Mesenchymal stem cell (in vitro differentiated cells and primary cell): ENCODE data around the gene SLC12A4.

ENCODE experiments used
- DNase-seq: peaks from one replicate; pipeline ENCODE4 v3.0.0-alpha.2; 2013
- H2AFZ ChIP-seq: one replicate; pipeline ENCODE4 v1.6.1; 2013; ENCODE audit warnings: low read depth, mild to moderate bottlenecking, control low read depth, inconsistent platforms, low read length, moderate library complexity
- H2AK5ac ChIP-seq: 2 replicates; pipeline ENCODE4 v1.6.1; 2013; ENCODE audit warnings: low read length, moderate library complexity, mild to moderate bottlenecking, inconsistent platforms; ENCODE audit not compliant: severe bottlenecking
- H2BK120ac ChIP-seq: one replicate; pipeline ENCODE4 v1.6.1; 2013; ENCODE audit warnings: low read depth, mild to moderate bottlenecking, inconsistent platforms, low read length, moderate library complexity
- H2BK12ac ChIP-seq, 2 experiments: one replicate each; pipeline ENCODE4 v1.6.1; 2013; ENCODE audit warnings: inconsistent platforms in 2 of 2, low read length in 2 of 2, mild to moderate bottlenecking in 2 of 2, moderate library complexity in 2 of 2, control low read depth in 1 of 2
- H2BK15ac ChIP-seq: one replicate; pipeline ENCODE4 v1.6.1; 2013; ENCODE audit warnings: mild to moderate bottlenecking, low read depth, inconsistent platforms; ENCODE audit not compliant: poor library complexity, severe bottlenecking
- H2BK5ac ChIP-seq: 2 replicates; pipeline ENCODE4 v1.6.1; 2013; ENCODE audit warnings: low read depth, mild to moderate bottlenecking, low read length, control low read depth, inconsistent platforms; ENCODE audit not compliant: poor library complexity, severe bottlenecking
- H3K14ac ChIP-seq, 2 experiments: one replicate each; pipeline ENCODE4 v1.6.1; 2013; ENCODE audit warnings: inconsistent platforms in 2 of 2, low read length in 2 of 2, control low read depth in 1 of 2, mild to moderate bottlenecking in 1 of 2, moderate library complexity in 1 of 2
- H3K18ac ChIP-seq, 2 experiments: one replicate each; pipeline ENCODE4 v1.6.1; 2013; ENCODE audit warnings: inconsistent platforms in 2 of 2, low read length in 2 of 2, control low read depth in 1 of 2, low read depth in 1 of 2, mild to moderate bottlenecking in 1 of 2
- H3K23ac ChIP-seq, 2 experiments: one replicate each; pipeline ENCODE4 v1.6.1; 2013; ENCODE audit warnings: inconsistent platforms in 2 of 2, low read length in 2 of 2, mild to moderate bottlenecking in 2 of 2, moderate library complexity in 2 of 2, control low read depth in 1 of 2
- H3K27ac ChIP-seq: 2 replicates; pipeline ENCODE4 v1.5.1; 2013; ENCODE audit warnings: mild to moderate bottlenecking, moderate library complexity, low read length, control low read depth, inconsistent platforms; ENCODE audit not compliant: poor library complexity, severe bottlenecking
- H3K27me3 ChIP-seq, 2 experiments: 2 replicates each; pipeline versions ENCODE4 v1.6.1 to v1.7.0; 2013; ENCODE audit warnings: low read length in 2 of 2, mild to moderate bottlenecking in 2 of 2, moderate library complexity in 2 of 2, control low read depth in 1 of 2, inconsistent platforms in 1 of 2; ENCODE audit not compliant: control insufficient read depth in 1 of 2, insufficient read depth in 1 of 2
- H3K36me3 ChIP-seq, 2 experiments: 2 replicates each; pipeline versions ENCODE4 v1.6.1 to v1.7.0; 2013; ENCODE audit warnings: low read length in 2 of 2, control low read depth in 1 of 2, inconsistent platforms in 1 of 2, low read depth in 1 of 2, mild to moderate bottlenecking in 1 of 2; ENCODE audit not compliant: insufficient read depth in 2 of 2, control insufficient read depth in 1 of 2
- H3K4ac ChIP-seq, 2 experiments: one replicate each; pipeline ENCODE4 v1.6.1; 2013; ENCODE audit warnings: inconsistent platforms in 2 of 2, low read length in 2 of 2, mild to moderate bottlenecking in 2 of 2, moderate library complexity in 2 of 2, control low read depth in 1 of 2, low read depth in 1 of 2
- H3K4me1 ChIP-seq: 2 replicates; pipeline ENCODE4 v1.6.1; 2013; ENCODE audit warnings: low read depth, low read length, control low read depth; ENCODE audit not compliant: control insufficient read depth, insufficient read depth
- H3K4me2 ChIP-seq: 2 replicates; pipeline ENCODE4 v1.6.1; 2013; ENCODE audit warnings: low read length, mild to moderate bottlenecking, inconsistent platforms; ENCODE audit not compliant: poor library complexity, severe bottlenecking
- H3K4me3 ChIP-seq, 2 experiments: 2 replicates each; pipeline versions ENCODE4 v1.5.1 to v1.7.0; 2013; ENCODE audit warnings: low read length in 2 of 2, mild to moderate bottlenecking in 2 of 2, control low read depth in 1 of 2, low read depth in 1 of 2; ENCODE audit not compliant: insufficient read depth in 1 of 2
- H3K79me1 ChIP-seq: replicated peaks from 2 replicates; pipeline ENCODE4 v1.6.1; 2013; ENCODE audit warnings: mild to moderate bottlenecking, control low read depth, low read length, inconsistent platforms; ENCODE audit not compliant: poor library complexity, severe bottlenecking
- H3K9ac ChIP-seq: 2 replicates; pipeline ENCODE4 v1.7.0; 2013; ENCODE audit warnings: mild to moderate bottlenecking, low read length, moderate library complexity
- H3K9me3 ChIP-seq: 2 replicates; pipeline ENCODE4 v1.7.0; 2013; ENCODE audit warnings: mild to moderate bottlenecking, low read length; ENCODE audit not compliant: control insufficient read depth
- H4K8ac ChIP-seq: one replicate; pipeline ENCODE4 v1.6.1; 2013; ENCODE audit warnings: inconsistent platforms, mild to moderate bottlenecking, low read length, moderate library complexity
- H4K91ac ChIP-seq: one replicate; pipeline ENCODE4 v1.6.1; 2013; ENCODE audit warnings: mild to moderate bottlenecking, low read length, inconsistent platforms
- WGBS: methylation state at CpG from one replicate; pipeline ENCODE4 v1.1.7; 2013; ENCODE audit warnings: mixed read lengths; 5-methylcytosine and 5-hydroxymethylcytosine counted together

SLC12A4 gene

DNA sequence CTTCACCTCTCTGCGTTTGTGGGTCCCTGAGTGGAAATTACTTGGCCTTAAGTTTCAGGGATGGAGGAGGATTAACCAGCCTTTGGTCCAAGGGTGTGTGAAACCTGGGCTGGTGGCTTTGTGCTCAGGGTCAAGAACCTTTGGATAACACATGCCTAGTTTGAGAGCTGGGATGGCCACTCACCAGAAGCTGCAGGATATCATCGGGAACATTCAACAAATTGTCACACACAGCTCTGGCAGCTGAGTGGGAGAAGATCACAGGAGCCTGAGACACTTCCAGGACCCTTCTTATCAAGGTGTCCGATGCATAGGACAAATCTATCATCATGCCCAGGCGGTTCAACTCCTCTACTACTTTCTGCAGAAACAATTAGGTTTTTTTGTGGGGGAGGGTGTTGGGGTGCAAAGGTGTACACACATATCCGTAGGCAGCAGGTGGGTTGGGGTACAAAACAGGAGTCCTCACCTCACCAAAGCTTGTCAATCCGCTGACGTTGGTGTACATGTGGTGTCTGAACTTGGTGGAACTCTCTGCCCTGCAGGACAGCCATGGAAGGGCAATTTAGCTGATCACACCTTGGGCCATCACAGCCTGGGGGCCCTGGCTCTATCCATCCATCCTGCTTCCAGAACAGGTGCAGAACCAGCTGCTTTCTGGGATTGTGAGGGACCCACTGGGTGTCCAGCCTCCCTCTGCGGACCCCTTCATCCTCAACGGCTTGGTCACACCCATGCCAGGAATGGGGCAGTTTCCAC lies 9.2 kb upstream of the SLC12A4 start:
- H2AFZ ChIP-seq, result no peak overlapping the region
- no peak overlapping the region for H3K4me2 ChIP-seq
- no peaks in the 10 kb centered on the region for H3K9me3 ChIP-seq
- H3K4me1 ChIP-seq, result no peaks in the 10 kb centered on the region
- H3K23ac ChIP-seq, result no peak overlapping the region
- H3K79me1 ChIP-seq, result no peaks in the 10 kb centered on the region
- no peak for DNase-seq
- no peak overlapping the region for H2BK120ac ChIP-seq
- H3K9ac ChIP-seq, result no peak overlapping the region
- H2BK15ac ChIP-seq, result no peak overlapping the region
- peaks cover 32 to 47% of the 10 kb centered on the region in 2 experiments for H3K27me3 ChIP-seq
- no peak overlapping the region for H4K91ac ChIP-seq
- no peak overlapping the region for H4K8ac ChIP-seq
- H3K18ac ChIP-seq, result no peak overlapping the region
- H2AK5ac ChIP-seq, result no peak overlapping the region
- H2BK5ac ChIP-seq, result no peak overlapping the region
- H3K27ac ChIP-seq, result no peak overlapping the region
- H3K4me3 ChIP-seq, result no peak overlapping the region
- no peaks in the 10 kb centered on the region for H3K36me3 ChIP-seq
- H3K4ac ChIP-seq, result no peak overlapping the region
- H3K14ac ChIP-seq, result no peak overlapping the region
- WGBS, result 92% methylated on average over 7 of the region's 9 CpGs
- no peak overlapping the region for H2BK12ac ChIP-seq

DNA sequence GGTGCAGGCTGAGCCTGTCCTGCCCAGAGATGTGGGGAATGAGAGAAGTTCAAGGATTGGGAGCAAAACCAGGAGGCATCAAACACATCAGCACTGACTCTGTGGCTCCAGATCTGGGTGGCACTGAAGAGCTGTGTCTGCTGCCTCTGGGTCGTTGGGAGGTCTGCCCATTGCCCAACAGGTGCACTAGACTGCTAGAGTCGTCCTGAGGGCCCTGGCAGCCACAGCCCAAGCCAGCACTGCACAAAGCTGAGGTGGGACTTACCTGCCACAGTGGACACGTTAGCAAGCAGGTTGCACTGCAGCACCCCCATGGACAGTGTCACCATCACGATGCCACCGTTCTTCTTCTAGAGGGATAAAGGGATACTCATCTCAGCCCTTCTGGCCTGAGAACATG lies 8.6 kb upstream of the SLC12A4 start:
- H2AK5ac ChIP-seq, result no peak overlapping the region
- no peak overlapping the region for H2BK15ac ChIP-seq
- H3K4me2 ChIP-seq, result no peak overlapping the region
- no peak overlapping the region for H3K27ac ChIP-seq
- no peaks in the 10 kb centered on the region for H3K4me1 ChIP-seq
- H2BK5ac ChIP-seq, result no peak overlapping the region
- H4K8ac ChIP-seq, result no peak overlapping the region
- H4K91ac ChIP-seq, result no peak overlapping the region
- H3K4me3 ChIP-seq, result no peak overlapping the region
- H3K14ac ChIP-seq, result no peak overlapping the region
- H2BK12ac ChIP-seq, result no peak overlapping the region
- peaks cover 32 to 47% of the 10 kb centered on the region in 2 experiments for H3K27me3 ChIP-seq
- no peak overlapping the region for H3K9ac ChIP-seq
- H3K23ac ChIP-seq, result no peak overlapping the region
- H3K18ac ChIP-seq, result no peak overlapping the region
- no peak overlapping the region for H3K4ac ChIP-seq
- WGBS, result 67% methylated on average over 5 of the region's 5 CpGs
- H2AFZ ChIP-seq, result no peak overlapping the region
- no peaks in the 10 kb centered on the region for H3K36me3 ChIP-seq
- H3K9me3 ChIP-seq, result no peaks in the 10 kb centered on the region
- no peak for DNase-seq
- no peaks in the 10 kb centered on the region for H3K79me1 ChIP-seq
- H2BK120ac ChIP-seq, result no peak overlapping the region

DNA sequence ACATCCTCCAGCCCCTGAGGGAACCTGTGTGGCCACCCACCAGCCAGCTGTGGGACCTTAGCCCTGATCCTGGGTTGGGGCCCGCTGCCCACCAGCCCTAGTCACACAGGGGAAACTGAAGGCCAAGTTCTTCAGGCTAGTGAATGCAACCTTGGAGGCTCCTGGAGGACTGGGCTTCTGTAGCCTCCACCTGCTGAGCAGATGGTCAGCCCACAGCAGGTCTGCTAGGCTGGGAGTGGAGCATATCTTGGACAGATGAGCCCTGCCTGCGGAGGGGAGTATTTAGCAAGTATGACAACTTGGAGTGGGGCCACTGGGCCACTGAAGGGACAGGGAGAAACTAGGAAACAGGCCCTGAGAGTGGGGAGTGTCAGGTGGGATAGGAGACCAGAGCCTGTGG lies 7.8 kb upstream of the SLC12A4 start:
- H2BK12ac ChIP-seq, result no peak overlapping the region
- no peak overlapping the region for H2BK5ac ChIP-seq
- DNase-seq, result no peak
- no peak overlapping the region for H3K23ac ChIP-seq
- H3K36me3 ChIP-seq, result no peaks in the 10 kb centered on the region
- H3K9ac ChIP-seq, result no peak overlapping the region
- H3K9me3 ChIP-seq, result no peaks in the 10 kb centered on the region
- no peak overlapping the region for H2BK120ac ChIP-seq
- no peak overlapping the region for H4K8ac ChIP-seq
- H4K91ac ChIP-seq, result no peak overlapping the region
- H3K27me3 ChIP-seq, result peaks cover 32 to 47% of the 10 kb centered on the region in 2 experiments
- H3K4me1 ChIP-seq, result no peaks in the 10 kb centered on the region
- no peaks in the 10 kb centered on the region for H3K79me1 ChIP-seq
- no peak overlapping the region for H3K18ac ChIP-seq
- WGBS, result 98% methylated on average over 2 of the region's 2 CpGs
- H2AFZ ChIP-seq, result no peak overlapping the region
- H2AK5ac ChIP-seq, result no peak overlapping the region
- H3K4me3 ChIP-seq, result no peak overlapping the region
- no peak overlapping the region for H3K14ac ChIP-seq
- H3K4ac ChIP-seq, result no peak overlapping the region
- H2BK15ac ChIP-seq, result no peak overlapping the region
- no peak overlapping the region for H3K4me2 ChIP-seq
- H3K27ac ChIP-seq, result no peak overlapping the region

- Histone ChIP-seq H3K27me3 (peaks cover 32 to 47% of the 10 kb centered on the region in 2 experiments), H3K4me3 (no peak overlapping the region), H3K23ac (no peak overlapping the region), H4K8ac (no peak overlapping the region), H3K14ac (no peak overlapping the region), H3K4me2 (no peak overlapping the region), H3K9me3 (no peaks in the 10 kb centered on the region), H3K4ac (no peak overlapping the region), H4K91ac (no peak overlapping the region), H3K9ac (no peak overlapping the region), H2BK5ac (no peak overlapping the region), H3K79me1 (no peaks in the 10 kb centered on the region), H3K27ac (no peak overlapping the region), H3K4me1 (no peaks in the 10 kb centered on the region), H2AFZ (no peak overlapping the region), H3K18ac (no peak overlapping the region), H2BK120ac (no peak overlapping the region), H2BK15ac (no peak overlapping the region), H2AK5ac (no peak overlapping the region), H3K36me3 (no peaks in the 10 kb centered on the region), H2BK12ac (no peak overlapping the region)
- WGBS, result 83% methylated on average over 14 of the region's 14 CpGs
- no peak for DNase-seq
Measured at GRCh38 chr16:67975321-67976105, 7.1 kb upstream of the SLC12A4 start.
